HG03439 (cell line): Measurements from ENCODE around the gene PRPF19.

Experiments used
- ATAC-seq: cut with Tn5 transposase; IDR thresholded peaks from one replicate; pipeline ENCODE4 v1.9.1; 2021; ENCODE audit warnings: mild to moderate bottlenecking, moderate library complexity; ENCODE audit not compliant: unreplicated experiment

The PRPF19 gene

GRCh38 chr11:60876168-60876485 lies 30.3 kb downstream of the PRPF19 start:
- ATAC-seq = no peak

- ATAC-seq = no peak
These were observed 30.8 kb downstream of the PRPF19 start for GRCh38 chr11:60875366-60876167.

- ATAC-seq = no peak
These were observed 31.7 kb downstream of the PRPF19 start for GRCh38 chr11:60874421-60875365.

- no peak for ATAC-seq
These were observed 32.9 kb downstream of the PRPF19 start for GRCh38 chr11:60873533-60873932.

GRCh38 chr11:60872961-60873524 lies 33.3 kb downstream of the PRPF19 start:
- no peak for ATAC-seq

GRCh38 chr11:60872124-60872960 lies 34.0 kb downstream of the PRPF19 start:
- ATAC-seq = no peak

- ATAC-seq = no peak
These were observed 34.9 kb downstream of the PRPF19 start for GRCh38 chr11:60871378-60872061.

- ATAC-seq = no peak
These were observed 35.5 kb downstream of the PRPF19 start for GRCh38 chr11:60870733-60871377.

GRCh38 chr11:60870276-60870675 lies 36.1 kb downstream of the PRPF19 start:
- no peak for ATAC-seq

GRCh38 chr11:60869451-60869825 lies 36.9 kb downstream of the PRPF19 start:
- ATAC-seq = no peak

- ATAC-seq = no peak
These were observed 37.5 kb downstream of the PRPF19 start for GRCh38 chr11:60868682-60869450.

GRCh38 chr11:60867871-60868681 lies 38.3 kb downstream of the PRPF19 start:
- no peak for ATAC-seq

- ATAC-seq = no peak
These were observed 39.2 kb downstream of the PRPF19 start, which contains the start of gene ZP1 for GRCh38 chr11:60866911-60867870. Gene ZP1, plus strand, starts transcription at chr11:60867542. Its CDS starts 20 bp downstream, at chr11:60867562.

GRCh38 chr11:60864856-60865513 lies 41.4 kb downstream of the PRPF19 start:
- ATAC-seq = no peak

GRCh38 chr11:60863550-60864521 lies 42.5 kb downstream of the PRPF19 start:
- no peak for ATAC-seq
